Activated CD4-positive, alpha-beta memory T cell treated with anti-CD3 and anti-CD28 coated beads for 36 hours (primary cell): ENCODE data around the gene GRIPAP1. TPM values are rescaled to one million over a fixed set of nuclear protein-coding genes. Genes with fewer than 3 reads are reported as not detected.
A peak's percentile ranks its signal among the peaks of the same experiment; 100 is the strongest.
"Not testable (repeated sequence)": the region's sequence is repeated elsewhere in the genome, so short reads cannot be mapped to it uniquely, and the experiment has no call there.

Source experiments
- CTCF ChIA-PET: fragments of 350-600 bp; sonication (Branson Sonifier 250); formaldehyde crosslinking; loops from one replicate; lab custom pipeline; 2021; ENCODE audit warnings: antibody characterized with exemption, inconsistent platforms; lab: Charles Lee
- POLR2A ChIA-PET: fragments of 350-600 bp; sonication (Branson Sonifier 250); formaldehyde crosslinking; loops from one replicate; lab custom pipeline; 2021; ENCODE audit warnings: antibody characterized with exemption; lab: Charles Lee
- DNase-seq: peaks from one replicate; pipeline ENCODE4 v3.0.0-alpha.2; 2020
- H3K27ac Mint-ChIP-seq: one replicate; pipeline ENCODE4 v1.8.0; 2021; ENCODE audit warnings: mixed read lengths
- H3K27me3 Mint-ChIP-seq: one replicate; pipeline ENCODE4 v1.8.0; 2021; ENCODE audit warnings: mixed read lengths
- H3K36me3 Mint-ChIP-seq: one replicate; pipeline ENCODE4 v1.8.0; 2021; ENCODE audit warnings: mixed read lengths
- H3K4me1 Mint-ChIP-seq: one replicate; pipeline ENCODE4 v1.8.0; 2021; ENCODE audit warnings: low read depth, mixed read lengths
- H3K4me3 Mint-ChIP-seq: one replicate; pipeline ENCODE4 v1.8.0; 2021; ENCODE audit warnings: mild to moderate bottlenecking, mixed read lengths
- H3K9me3 Mint-ChIP-seq: one replicate; pipeline ENCODE4 v1.8.0; 2021; ENCODE audit warnings: mixed read lengths
- intact Hi-C: fragments of 100-400 bp; cut with micrococcal nuclease; formaldehyde crosslinking; loops from one replicate; pipeline ENCODE4 v1.15.1; 2023
- total RNA-seq, 2 experiments: library from RNA; stranded (reverse); gene quantifications; one replicate each; pipeline ENCODE4 v1.2.3, GENCODE V29; 2021

The GRIPAP1 gene
- total RNA-seq, 2 experiments from 2014 or later, result 76.1 to 78.4 TPM

GRCh38 chrX:48989483-48989882, 12.6 kb downstream of the GRIPAP1 start:
- Mint-ChIP-seq H3K4me1 (no peaks in the 10 kb centered on the region), H3K27ac (no peak overlapping the region), H3K9me3 (no peaks in the 10 kb centered on the region), H3K4me3 (no peak overlapping the region), H3K36me3 (peaks cover 28% of the 10 kb centered on the region), H3K27me3 (no peaks in the 10 kb centered on the region)
- intact Hi-C loops, result no loop called here
- POLR2A ChIA-PET, result no interaction called here
- CTCF ChIA-PET, result no interaction called here
- no peak for DNase-seq

- Mint-ChIP-seq H3K4me1 (no peaks in the 10 kb centered on the region), H3K4me3 (no peak overlapping the region), H3K36me3 (peaks cover 32% of the 10 kb centered on the region), H3K27ac (no peak overlapping the region), H3K27me3 (no peaks in the 10 kb centered on the region), H3K9me3 (no peaks in the 10 kb centered on the region)
- DNase-seq, result no peak
- intact Hi-C loops, result no loop called here
- ChIA-PET CTCF (no interaction called here), POLR2A (no interaction called here)
Measured at GRCh38 chrX:48983896-48984295, 18.2 kb downstream of the GRIPAP1 start.

GRCh38 chrX:48983081-48983480, 19.0 kb downstream of the GRIPAP1 start:
- DNase-seq, result no peak
- H3K4me3 Mint-ChIP-seq, result no peak overlapping the region
- H3K27ac Mint-ChIP-seq, result no peak overlapping the region
- no peaks in the 10 kb centered on the region for H3K4me1 Mint-ChIP-seq
- ChIA-PET CTCF (no interaction called here), POLR2A (no interaction called here)
- intact Hi-C loops, result no loop called here
- no peaks in the 10 kb centered on the region for H3K27me3 Mint-ChIP-seq
- H3K9me3 Mint-ChIP-seq, result no peaks in the 10 kb centered on the region
- H3K36me3 Mint-ChIP-seq, result peaks cover 30% of the 10 kb centered on the region

- intact Hi-C loops, result no loop called here
- CTCF ChIA-PET, result interaction anchor here (0.7 kb wide), 1 partner anchor 9 kb away, joined by 3 read pairs; the partner anchor contains the start of gene KCND1
- Mint-ChIP-seq H3K36me3 (peaks cover 30% of the 10 kb centered on the region), H3K4me3 (no peak overlapping the region), H3K27ac (no peak overlapping the region), H3K9me3 (no peaks in the 10 kb centered on the region), H3K4me1 (no peaks in the 10 kb centered on the region), H3K27me3 (no peaks in the 10 kb centered on the region)
- no peak for DNase-seq
- POLR2A ChIA-PET, result no interaction called here
Measured at GRCh38 chrX:48981178-48981577, 20.9 kb downstream of the GRIPAP1 start.

GRCh38 chrX:48980341-48980740, 21.7 kb downstream of the GRIPAP1 start:
- H3K9me3 Mint-ChIP-seq, H3K4me3 Mint-ChIP-seq, H3K4me1 Mint-ChIP-seq, H3K27ac Mint-ChIP-seq, POLR2A ChIA-PET, H3K27me3 Mint-ChIP-seq, DNase-seq, intact Hi-C loops: not testable (repeated sequence)
- CTCF ChIA-PET, result interaction anchor here (0.7 kb wide), 1 partner anchor 11 kb away, joined by 3 read pairs; no protein-coding TSS in a partner anchor
- peaks cover 31% of the 10 kb centered on the region for H3K36me3 Mint-ChIP-seq

- peaks cover 1% of the 10 kb centered on the region for H3K4me1 Mint-ChIP-seq
- ChIA-PET CTCF (no interaction called here), POLR2A (no interaction called here)
- H3K36me3 Mint-ChIP-seq, result peaks cover 26% of the 10 kb centered on the region
- no peak overlapping the region for H3K4me3 Mint-ChIP-seq
- H3K27me3 Mint-ChIP-seq, result no peaks in the 10 kb centered on the region
- no peak overlapping the region for H3K27ac Mint-ChIP-seq
- H3K9me3 Mint-ChIP-seq, result no peaks in the 10 kb centered on the region
- DNase-seq, result no peak
- intact Hi-C loops, result no loop called here
Measured at GRCh38 chrX:48978226-48978625, 23.8 kb downstream of the GRIPAP1 start.

GRCh38 chrX:48976086-48976485, 26.0 kb downstream of the GRIPAP1 start:
- Mint-ChIP-seq H3K27me3 (no peaks in the 10 kb centered on the region), H3K36me3 (peaks cover 23% of the 10 kb centered on the region), H3K27ac (no peak overlapping the region), H3K9me3 (no peaks in the 10 kb centered on the region), H3K4me1 (peaks cover 16% of the 10 kb centered on the region), H3K4me3 (no peak overlapping the region)
- POLR2A ChIA-PET, result no interaction called here
- intact Hi-C loops, result no loop called here
- DNase-seq, result no peak
- CTCF ChIA-PET, result no interaction called here

- no peaks in the 10 kb centered on the region for H3K27me3 Mint-ChIP-seq
- intact Hi-C loops, result no loop called here
- no peak overlapping the region for H3K27ac Mint-ChIP-seq
- DNase-seq, result no peak
- H3K36me3 Mint-ChIP-seq, result peaks cover 20% of the 10 kb centered on the region
- no peak overlapping the region for H3K4me3 Mint-ChIP-seq
- H3K4me1 Mint-ChIP-seq, result peaks cover 16% of the 10 kb centered on the region
- POLR2A ChIA-PET, result no interaction called here
- no peaks in the 10 kb centered on the region for H3K9me3 Mint-ChIP-seq
- CTCF ChIA-PET, result no interaction called here
Measured at GRCh38 chrX:48975541-48975940, 26.5 kb downstream of the GRIPAP1 start.

- POLR2A ChIA-PET, result interaction anchor here (1.5 kb wide), 1 partner anchor 17 kb away, joined by 3 read pairs; no protein-coding TSS in a partner anchor
Measured at GRCh38 chrX:48975041-48975440, 27.0 kb downstream of the GRIPAP1 start.

GRCh38 chrX:48974574-48974973, 27.5 kb downstream of the GRIPAP1 start:
- POLR2A ChIA-PET, result interaction anchor here (1.5 kb wide), 1 partner anchor 16 kb away, joined by 3 read pairs; no protein-coding TSS in a partner anchor
- intact Hi-C loops, result no loop called here
- no peak for DNase-seq
- H3K27ac Mint-ChIP-seq, result no peak overlapping the region
- CTCF ChIA-PET, result no interaction called here
- peaks cover 16% of the 10 kb centered on the region for H3K4me1 Mint-ChIP-seq
- no peaks in the 10 kb centered on the region for H3K27me3 Mint-ChIP-seq
- H3K9me3 Mint-ChIP-seq, result no peaks in the 10 kb centered on the region
- H3K4me3 Mint-ChIP-seq, result no peak overlapping the region
- peaks cover 15% of the 10 kb centered on the region for H3K36me3 Mint-ChIP-seq

More at GRCh38 chrX:48975041-48975440, 27.0 kb downstream of the GRIPAP1 start:
- Mint-ChIP-seq H3K36me3 (peaks cover 17% of the 10 kb centered on the region), H3K27ac (no peak overlapping the region), H3K4me3 (no peak overlapping the region), H3K4me1 (peaks cover 16% of the 10 kb centered on the region), H3K9me3 (no peaks in the 10 kb centered on the region), H3K27me3 (no peaks in the 10 kb centered on the region)
- intact Hi-C loops, result no loop called here
- CTCF ChIA-PET, result no interaction called here
- DNase-seq, result no peak

GRCh38 chrX:48974033-48974432, 28.0 kb downstream of the GRIPAP1 start:
- Mint-ChIP-seq H3K36me3 (peaks cover 15% of the 10 kb centered on the region), H3K4me3 (no peak overlapping the region), H3K27me3 (no peaks in the 10 kb centered on the region), H3K9me3 (no peaks in the 10 kb centered on the region), H3K4me1 (peaks cover 16% of the 10 kb centered on the region), H3K27ac (no peak overlapping the region)
- POLR2A ChIA-PET, result interaction anchor here (1.5 kb wide), 1 partner anchor 16 kb away, joined by 3 read pairs; no protein-coding TSS in a partner anchor
- intact Hi-C loops, result no loop called here
- CTCF ChIA-PET, result no interaction called here
- DNase-seq, result no peak

- Mint-ChIP-seq H3K4me3 (peak overlapping the region; percentile 35), H3K27me3 (no peaks in the 10 kb centered on the region), H3K9me3 (no peaks in the 10 kb centered on the region), H3K27ac (no peak overlapping the region), H3K4me1 (peaks cover 16% of the 10 kb centered on the region), H3K36me3 (peaks cover 9% of the 10 kb centered on the region)
- ChIA-PET CTCF (interaction anchor here (0.7 to 1.7 kb wide), 7 partner anchors 9 to 127 kb away, joined by 3 to 5 read pairs (median 3); no protein-coding TSS in a partner anchor), POLR2A (interaction anchor here (0.8 kb wide), 1 partner anchor 33 kb away, joined by 3 read pairs; no protein-coding TSS in a partner anchor)
- intact Hi-C loops, result no loop called here
- peak; percentile 37 for DNase-seq
Measured at GRCh38 chrX:48972220-48973164, 29.6 kb downstream of the GRIPAP1 start.
